Stimulated activated CD4-positive, alpha-beta T cell treated with anti-CD3 and anti-CD28 coated beads, Interleukin-12 subunit alpha, Interleukin-12 subunit beta, amount 100 ng/mL, for 24 hours (primary cell): Measurements from ENCODE around the gene ZNHIT3.
"Not testable (repeated sequence)": the region's sequence is repeated elsewhere in the genome, so short reads cannot be mapped to it uniquely, and the experiment has no call there.

Source experiments
- DNase-seq, 2 experiments: peaks; one replicate each; pipeline ENCODE4 v3.0.0-alpha.2; 2020; ENCODE audit warnings: low read depth in 2 of 2

Gene ZNHIT3

GRCh38 chr17:36486204-36487194, at the start of gene ZNHIT3:
TSS of gene ZNHIT3 (plus strand) at chr17:36486681. CDS start at chr17:36486700, 19 bp downstream.
- DNase-seq = peak; percentile 85 to 89

- not testable (repeated sequence) for DNase-seq
Measured at GRCh38 chr17:36441792-36442191, 44.7 kb upstream of the ZNHIT3 start.

GRCh38 chr17:36443777-36444176, 42.7 kb upstream of the ZNHIT3 start:
- DNase-seq = no peak

GRCh38 chr17:36449997-36450396, 36.5 kb upstream of the ZNHIT3 start:
- DNase-seq = not testable (repeated sequence)

- DNase-seq = not testable (repeated sequence)
Measured at GRCh38 chr17:36452888-36453287, 33.6 kb upstream of the ZNHIT3 start.

GRCh38 chr17:36457701-36458100, 28.8 kb upstream of the ZNHIT3 start:
- DNase-seq = not testable (repeated sequence)

GRCh38 chr17:36459045-36459444, 27.4 kb upstream of the ZNHIT3 start:
- no peak for DNase-seq

GRCh38 chr17:36459601-36460000, 26.9 kb upstream of the ZNHIT3 start:
- DNase-seq = no peak

GRCh38 chr17:36460265-36460937, 26.1 kb upstream of the ZNHIT3 start:
- DNase-seq = no peak

- DNase-seq = no peak
Measured at GRCh38 chr17:36461330-36462110, 25.0 kb upstream of the ZNHIT3 start.

- peak in 1 of 2 experiments; percentile 47 for DNase-seq
Measured at GRCh38 chr17:36463916-36464764, 22.3 kb upstream of the ZNHIT3 start.

GRCh38 chr17:36464765-36465088, 21.8 kb upstream of the ZNHIT3 start:
- no peak for DNase-seq

GRCh38 chr17:36468903-36469635, 17.4 kb upstream of the ZNHIT3 start:
- DNase-seq = no peak

GRCh38 chr17:36469733-36470132, 16.7 kb upstream of the ZNHIT3 start:
- DNase-seq = no peak

- no peak for DNase-seq
Measured at GRCh38 chr17:36470499-36470898, 16.0 kb upstream of the ZNHIT3 start.

GRCh38 chr17:36474571-36474970, 11.9 kb upstream of the ZNHIT3 start:
- no peak for DNase-seq

- no peak for DNase-seq
Measured at GRCh38 chr17:36475346-36475970, 11.0 kb upstream of the ZNHIT3 start.

- DNase-seq = no peak
Measured at GRCh38 chr17:36481829-36482228, 4.7 kb upstream of the ZNHIT3 start.

GRCh38 chr17:36482611-36483504, 3.6 kb upstream of the ZNHIT3 start:
- DNase-seq = peak; percentile 63 to 78
